NB4 (cell line): ENCODE measurements around the gene CTNNA2.

Experiments
- DNase-seq: peaks from one replicate; pipeline ENCODE4 v3.0.0; 2010; ENCODE audit warnings: low read depth
- H3K4me3 ChIP-seq: one replicate; pipeline ENCODE4 v1.5.1; 2011; ENCODE audit warnings: mild to moderate bottlenecking, low read depth, low read length, moderate library complexity
- MYC ChIP-seq: IDR thresholded peaks from 2 replicates; pipeline ENCODE4 v1.6.1; 2011; ENCODE audit warnings: low read depth, low read length
- POLR2A ChIP-seq: IDR thresholded peaks from 2 replicates; pipeline ENCODE4 v1.6.1; 2011; ENCODE audit warnings: mild to moderate bottlenecking; ENCODE audit not compliant: insufficient read length; ENCODE audit errors: extremely low read depth
- TF ChIP-seq, protein P1 (sequence below): IDR thresholded peaks from 2 replicates; pipeline ENCODE4 v1.6.1; 2011; ENCODE audit warnings: low read depth, low read length
- TF ChIP-seq, protein P2 (sequence below): IDR thresholded peaks from one replicate; pipeline ENCODE4 v1.5.1; 2012; ENCODE audit warnings: low read depth, low read length

Gene CTNNA2

DNA sequence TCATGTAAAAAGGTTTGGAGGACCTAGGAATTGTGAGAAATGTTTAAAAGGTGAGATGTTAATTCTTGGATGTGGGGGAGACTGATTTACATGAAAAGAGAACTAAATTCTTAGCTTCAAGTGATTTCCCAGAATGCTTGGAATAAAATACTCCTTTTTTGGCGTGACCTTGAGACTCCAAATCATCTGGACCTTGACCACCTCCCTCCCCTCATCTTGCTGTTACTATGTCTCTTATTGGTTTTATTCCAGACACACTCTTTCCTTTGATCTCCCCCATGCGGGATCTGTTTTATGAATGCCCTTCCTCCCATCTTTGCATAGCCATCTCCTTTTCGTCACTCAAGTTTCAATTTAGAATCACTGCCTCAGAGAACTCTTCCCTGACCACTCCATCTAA is 811.7 kb downstream of the CTNNA2 start:
- no peak overlapping the region for H3K4me3 ChIP-seq
- TF ChIP-seq, protein P1, sequence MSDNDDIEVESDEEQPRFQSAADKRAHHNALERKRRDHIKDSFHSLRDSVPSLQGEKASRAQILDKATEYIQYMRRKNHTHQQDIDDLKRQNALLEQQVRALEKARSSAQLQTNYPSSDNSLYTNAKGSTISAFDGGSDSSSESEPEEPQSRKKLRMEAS: no peak
- TF ChIP-seq, protein P2, sequence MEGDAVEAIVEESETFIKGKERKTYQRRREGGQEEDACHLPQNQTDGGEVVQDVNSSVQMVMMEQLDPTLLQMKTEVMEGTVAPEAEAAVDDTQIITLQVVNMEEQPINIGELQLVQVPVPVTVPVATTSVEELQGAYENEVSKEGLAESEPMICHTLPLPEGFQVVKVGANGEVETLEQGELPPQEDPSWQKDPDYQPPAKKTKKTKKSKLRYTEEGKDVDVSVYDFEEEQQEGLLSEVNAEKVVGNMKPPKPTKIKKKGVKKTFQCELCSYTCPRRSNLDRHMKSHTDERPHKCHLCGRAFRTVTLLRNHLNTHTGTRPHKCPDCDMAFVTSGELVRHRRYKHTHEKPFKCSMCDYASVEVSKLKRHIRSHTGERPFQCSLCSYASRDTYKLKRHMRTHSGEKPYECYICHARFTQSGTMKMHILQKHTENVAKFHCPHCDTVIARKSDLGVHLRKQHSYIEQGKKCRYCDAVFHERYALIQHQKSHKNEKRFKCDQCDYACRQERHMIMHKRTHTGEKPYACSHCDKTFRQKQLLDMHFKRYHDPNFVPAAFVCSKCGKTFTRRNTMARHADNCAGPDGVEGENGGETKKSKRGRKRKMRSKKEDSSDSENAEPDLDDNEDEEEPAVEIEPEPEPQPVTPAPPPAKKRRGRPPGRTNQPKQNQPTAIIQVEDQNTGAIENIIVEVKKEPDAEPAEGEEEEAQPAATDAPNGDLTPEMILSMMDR: no peak
- TF ChIP-seq MYC (no peak), POLR2A (no peak)
- DNase-seq: no peak

DNA sequence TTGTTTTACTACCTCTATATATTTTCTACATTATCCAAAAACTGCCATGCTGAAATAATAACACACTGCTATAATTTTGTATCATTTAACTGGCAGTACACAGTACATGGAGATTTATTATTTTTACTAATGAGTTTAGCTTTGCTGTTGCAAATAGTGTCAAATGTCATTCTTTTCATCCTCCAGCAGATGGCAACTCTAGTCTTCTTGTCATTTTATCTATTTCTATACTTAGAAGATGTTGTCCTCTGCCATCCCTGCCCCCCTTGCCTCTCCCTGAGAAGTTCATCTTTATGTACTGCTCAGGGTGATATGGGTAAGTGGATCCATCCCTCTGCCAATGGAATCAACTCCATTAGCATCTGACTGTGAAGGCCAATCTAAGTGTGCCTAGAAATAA is 813.4 kb downstream of the CTNNA2 start:
- TF ChIP-seq POLR2A (no peak), MYC (no peak)
- TF ChIP-seq, protein P1: no peak
- TF ChIP-seq, protein P2: no peak
- no peak overlapping the region for H3K4me3 ChIP-seq
- DNase-seq: peak; percentile 34

DNA sequence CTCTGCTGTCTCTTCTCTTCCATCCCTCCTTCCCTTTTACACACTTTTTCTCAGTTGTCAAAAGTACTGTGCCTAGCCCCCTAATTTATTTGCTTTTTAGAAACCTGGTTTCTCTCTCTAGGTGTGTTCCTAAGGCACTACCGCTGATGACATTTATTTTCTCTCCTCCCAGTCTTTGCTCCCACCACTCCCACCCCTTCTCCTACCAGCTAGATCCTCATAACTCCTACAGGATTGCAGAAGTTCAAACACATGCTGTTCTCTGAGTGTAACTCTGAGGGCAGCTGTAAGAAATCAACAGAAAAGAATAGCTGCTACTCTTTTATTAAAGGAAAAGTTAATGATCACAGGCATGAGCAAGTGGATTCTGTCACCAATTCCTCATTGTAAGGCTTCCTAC is 814.0 kb downstream of the CTNNA2 start:
- no peak for TF ChIP-seq MYC
- TF ChIP-seq, protein P1: no peak
- TF ChIP-seq, protein P2: no peak
- no peak for TF ChIP-seq POLR2A
- H3K4me3 ChIP-seq: no peak overlapping the region
- no peak for DNase-seq

DNA sequence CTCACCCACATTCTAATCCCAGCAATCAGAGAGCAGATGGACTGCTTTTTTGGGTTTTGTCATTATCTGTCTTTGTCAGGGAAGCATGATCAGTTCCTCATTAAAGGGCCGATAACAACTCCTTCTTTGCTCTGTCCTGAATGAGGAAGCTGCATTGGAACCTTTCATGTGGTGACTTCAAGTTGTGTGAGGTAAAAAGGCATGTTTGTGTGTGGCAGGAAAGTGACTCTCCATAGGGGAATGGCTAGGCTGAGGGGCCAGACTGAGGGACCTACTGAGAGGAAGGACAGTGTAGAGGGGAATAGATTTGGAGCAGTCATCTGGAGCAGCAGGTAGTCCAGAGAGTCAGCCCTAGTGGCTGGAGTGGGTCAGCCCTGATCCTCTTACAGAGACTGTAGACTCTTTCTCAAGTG is 815.3 kb downstream of the CTNNA2 start:
- H3K4me3 ChIP-seq: no peak overlapping the region
- TF ChIP-seq POLR2A (no peak), MYC (no peak)
- TF ChIP-seq, protein P2: no peak
- TF ChIP-seq, protein P1: no peak
- no peak for DNase-seq

DNA sequence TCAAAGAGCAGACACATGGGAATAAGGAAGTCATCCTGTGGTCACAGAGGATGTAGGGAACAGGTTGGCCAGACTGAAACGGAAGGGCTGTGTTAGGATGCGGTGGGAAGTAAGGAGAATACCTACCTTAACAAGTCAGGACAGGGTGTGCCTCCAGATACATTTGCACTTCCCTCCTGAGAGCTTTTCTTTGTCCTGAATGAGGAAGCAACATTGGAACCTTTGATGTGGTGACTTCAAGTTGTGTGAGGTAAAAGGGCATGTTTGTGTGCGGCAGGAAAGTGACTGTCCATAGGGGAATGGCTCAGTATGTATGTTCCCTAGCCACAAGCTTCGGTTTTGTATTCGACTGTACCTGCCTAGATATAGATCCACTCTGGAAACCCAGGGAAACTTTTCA is 816.6 kb downstream of the CTNNA2 start:
- no peak for DNase-seq
- no peak overlapping the region for H3K4me3 ChIP-seq
- TF ChIP-seq POLR2A: no peak
- TF ChIP-seq, protein P1: no peak
- no peak for TF ChIP-seq MYC
- TF ChIP-seq, protein P2: no peak
